ENCODE measurements around the gene TMX4.

DNA sequence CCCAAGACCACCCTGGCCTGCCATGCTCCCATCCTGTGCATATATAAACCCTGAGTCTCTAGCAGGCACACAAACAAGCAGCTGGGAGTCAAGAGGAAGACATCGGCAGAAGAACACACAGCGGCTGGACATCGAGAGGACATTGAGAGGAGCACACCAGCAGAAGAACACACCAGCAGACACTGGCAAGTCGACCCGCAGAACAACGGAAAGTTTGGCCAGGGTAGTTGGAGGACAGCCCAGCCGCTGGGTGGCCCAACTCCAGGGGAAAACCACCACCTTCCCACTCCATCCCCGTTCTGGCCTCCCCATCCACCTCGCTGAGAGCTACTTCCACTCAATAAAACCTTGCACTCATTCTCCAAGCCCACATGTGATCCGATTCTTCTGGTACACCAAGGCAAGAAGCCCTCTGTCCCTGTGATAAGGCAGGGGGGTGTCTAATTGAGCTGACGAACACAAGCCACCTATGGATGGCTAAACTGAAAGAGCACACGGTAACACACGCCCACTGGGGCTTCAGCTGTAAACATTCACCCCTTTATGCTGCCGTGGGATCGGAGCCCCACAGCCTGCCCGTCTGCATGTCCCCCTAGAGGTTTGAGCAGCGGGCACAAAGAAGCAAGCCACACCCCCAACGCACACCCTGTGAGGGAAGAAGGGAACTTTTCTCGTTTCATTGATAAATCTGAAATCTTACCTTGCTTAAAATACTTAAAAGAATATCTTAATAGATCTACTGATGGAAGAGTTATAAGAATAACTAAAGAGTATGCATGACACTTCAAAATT is 13.8 kb downstream of the TMX4 start:
- TF ChIP-seq, protein P1, sequence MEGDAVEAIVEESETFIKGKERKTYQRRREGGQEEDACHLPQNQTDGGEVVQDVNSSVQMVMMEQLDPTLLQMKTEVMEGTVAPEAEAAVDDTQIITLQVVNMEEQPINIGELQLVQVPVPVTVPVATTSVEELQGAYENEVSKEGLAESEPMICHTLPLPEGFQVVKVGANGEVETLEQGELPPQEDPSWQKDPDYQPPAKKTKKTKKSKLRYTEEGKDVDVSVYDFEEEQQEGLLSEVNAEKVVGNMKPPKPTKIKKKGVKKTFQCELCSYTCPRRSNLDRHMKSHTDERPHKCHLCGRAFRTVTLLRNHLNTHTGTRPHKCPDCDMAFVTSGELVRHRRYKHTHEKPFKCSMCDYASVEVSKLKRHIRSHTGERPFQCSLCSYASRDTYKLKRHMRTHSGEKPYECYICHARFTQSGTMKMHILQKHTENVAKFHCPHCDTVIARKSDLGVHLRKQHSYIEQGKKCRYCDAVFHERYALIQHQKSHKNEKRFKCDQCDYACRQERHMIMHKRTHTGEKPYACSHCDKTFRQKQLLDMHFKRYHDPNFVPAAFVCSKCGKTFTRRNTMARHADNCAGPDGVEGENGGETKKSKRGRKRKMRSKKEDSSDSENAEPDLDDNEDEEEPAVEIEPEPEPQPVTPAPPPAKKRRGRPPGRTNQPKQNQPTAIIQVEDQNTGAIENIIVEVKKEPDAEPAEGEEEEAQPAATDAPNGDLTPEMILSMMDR (IDR thresholded peaks at IDR 0.05) = no peak
- TF ChIP-seq POLR2A (IDR thresholded peaks at IDR 0.05) = no peak
- TF ChIP-seq POLR2AphosphoS5 (IDR thresholded peaks at IDR 0.05) = no peak

All from prostate gland (tissue), 2 donors.